NCI-H226 (cell line): ENCODE data around the gene RND3.

ENCODE experiments used
- DNase-seq: peaks from one replicate; pipeline ENCODE4 v3.0.0-alpha.2; 2015

Gene RND3

GRCh38 chr2:150432312-150432625 lies 55.2 kb downstream of the RND3 start:
- no peak for DNase-seq

- DNase-seq, result no peak
Measured at GRCh38 chr2:150431561-150432311, 55.7 kb downstream of the RND3 start.

- DNase-seq, result no peak
Measured at GRCh38 chr2:150429384-150429961, 58.0 kb downstream of the RND3 start.

DNA sequence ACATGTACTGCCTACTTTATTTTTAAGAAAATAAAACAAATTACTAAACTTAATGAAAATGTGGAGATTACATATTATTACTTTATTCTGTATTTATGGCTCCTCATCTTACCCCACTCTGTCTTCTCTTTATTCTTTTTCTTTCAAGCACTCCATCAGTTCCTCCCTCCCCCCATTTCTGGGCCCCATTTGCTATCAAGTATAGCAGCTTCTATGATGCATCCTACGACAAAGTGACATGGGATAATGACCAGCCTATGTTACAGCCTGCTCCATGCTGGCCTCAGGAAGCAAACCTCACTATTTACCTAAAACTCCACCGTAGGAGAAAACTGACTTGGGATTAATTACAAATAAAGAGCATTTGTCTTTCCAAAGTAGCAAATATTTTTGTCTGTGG lies 58.8 kb downstream of the RND3 start:
- no peak for DNase-seq

DNA sequence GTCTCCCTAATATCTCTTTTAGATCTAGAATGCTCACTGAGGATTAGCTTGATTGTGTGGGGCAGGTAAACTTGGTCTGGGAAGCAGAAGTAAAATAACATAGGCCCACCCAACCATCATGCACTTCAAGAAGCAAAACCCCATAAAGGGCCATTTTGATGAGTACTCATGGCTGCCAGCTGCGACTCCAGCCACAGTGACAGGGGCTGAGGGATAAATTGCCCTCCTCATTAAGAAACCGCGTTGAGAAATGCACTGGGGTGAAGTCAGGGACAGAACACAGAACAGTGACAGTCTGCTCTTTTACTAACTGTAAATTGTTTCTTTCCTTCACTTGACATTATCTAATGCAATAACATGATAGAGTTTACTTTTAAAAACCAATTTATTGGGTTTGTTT lies 60.2 kb downstream of the RND3 start:
- DNase-seq, result no peak

DNA sequence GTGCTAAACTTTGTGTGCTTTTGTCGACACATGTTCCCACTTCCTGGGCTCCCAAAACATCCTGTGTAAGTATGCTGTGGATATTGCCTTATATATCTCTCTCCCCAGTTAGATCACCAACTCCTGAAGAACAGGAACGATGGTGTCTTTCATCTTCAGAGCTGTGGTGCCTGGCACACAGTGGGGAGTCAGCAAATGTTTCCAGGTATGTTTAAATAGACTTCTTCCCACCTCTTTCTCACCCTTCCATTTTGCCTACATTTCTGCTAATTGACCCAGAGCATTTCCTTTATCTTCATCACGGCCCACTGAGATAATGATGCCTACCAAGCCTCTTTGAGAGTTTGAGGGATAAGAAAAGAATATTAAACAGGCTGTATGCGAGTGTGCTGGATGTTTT lies 60.7 kb downstream of the RND3 start:
- DNase-seq, result no peak

DNA sequence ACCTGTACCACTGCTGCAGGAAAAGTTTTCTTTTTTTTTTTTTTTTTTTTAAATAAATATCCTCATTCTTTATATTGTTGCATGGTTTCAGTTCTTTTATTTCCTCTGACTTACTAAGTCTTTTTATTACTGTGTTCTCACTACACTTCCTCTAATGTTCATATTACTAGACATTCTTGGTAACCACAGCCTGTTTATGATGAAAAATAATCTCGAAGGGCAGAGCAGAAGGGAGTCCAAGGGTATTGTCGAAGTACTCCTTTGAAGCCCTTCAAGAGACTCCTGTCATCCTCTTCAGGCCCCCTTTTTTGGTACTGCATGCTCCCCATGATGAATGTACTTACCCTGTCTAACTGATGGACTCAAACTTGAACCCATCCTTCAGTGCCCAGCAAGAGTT lies 61.2 kb downstream of the RND3 start:
- no peak for DNase-seq

- DNase-seq, result no peak
Measured at GRCh38 chr2:150425121-150425955, 62.1 kb downstream of the RND3 start.

- no peak for DNase-seq
Measured at GRCh38 chr2:150424406-150424805, 63.1 kb downstream of the RND3 start.

DNA sequence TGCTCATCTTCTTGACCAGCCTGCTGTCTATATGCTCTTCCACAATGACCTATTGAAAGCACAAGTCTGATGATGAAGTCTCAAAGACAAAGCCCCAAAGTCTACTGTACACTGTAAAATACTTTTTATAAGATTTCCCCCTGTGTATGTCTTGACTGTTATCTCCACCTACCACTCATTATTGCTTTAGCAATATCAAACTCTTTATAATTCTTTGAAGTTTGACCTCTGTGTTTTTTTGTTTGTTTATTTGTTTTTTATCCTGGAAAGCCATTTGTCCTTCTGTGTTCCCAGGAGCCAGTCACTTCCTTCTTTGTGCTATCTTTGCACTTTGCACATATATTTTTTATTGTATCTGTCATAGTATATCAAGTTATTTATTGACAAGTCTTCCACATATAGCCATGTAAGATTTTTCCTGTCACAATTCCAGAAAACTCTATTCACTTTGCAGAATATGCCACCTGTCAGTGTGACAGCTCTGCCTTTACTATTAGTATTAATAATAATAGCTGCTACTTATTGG lies 66.3 kb downstream of the RND3 start:
- no peak for DNase-seq

DNA sequence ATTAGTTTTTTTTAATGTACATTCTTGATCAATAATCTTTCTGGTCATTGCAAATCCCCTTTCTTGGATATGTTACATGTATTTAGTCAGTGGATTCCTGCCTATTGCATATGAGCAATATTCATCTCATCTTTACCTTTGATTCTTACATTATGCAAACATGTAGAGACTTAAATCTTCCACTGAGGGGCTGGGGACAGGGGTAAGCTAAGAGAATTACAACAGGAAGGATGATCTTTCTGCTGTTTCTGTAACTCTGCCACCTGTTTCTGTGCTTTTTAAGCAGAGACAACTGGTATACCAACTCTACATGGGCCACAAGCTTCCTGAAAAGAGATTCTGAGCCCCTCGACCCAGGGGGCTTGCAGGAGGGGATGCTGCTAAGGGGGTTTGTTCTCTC lies 68.6 kb downstream of the RND3 start:
- no peak for DNase-seq
